ENCODE data around the gene TMLHE. TPM values are rescaled to one million over a fixed set of nuclear protein-coding genes. Genes with fewer than 3 reads are reported as not detected.
A peak's percentile ranks its signal among the peaks of the same experiment; 100 is the strongest.
"Not testable (repeated sequence)": the region's sequence is repeated elsewhere in the genome, so short reads cannot be mapped to it uniquely, and the experiment has no call there.

Gene TMLHE, protein sequence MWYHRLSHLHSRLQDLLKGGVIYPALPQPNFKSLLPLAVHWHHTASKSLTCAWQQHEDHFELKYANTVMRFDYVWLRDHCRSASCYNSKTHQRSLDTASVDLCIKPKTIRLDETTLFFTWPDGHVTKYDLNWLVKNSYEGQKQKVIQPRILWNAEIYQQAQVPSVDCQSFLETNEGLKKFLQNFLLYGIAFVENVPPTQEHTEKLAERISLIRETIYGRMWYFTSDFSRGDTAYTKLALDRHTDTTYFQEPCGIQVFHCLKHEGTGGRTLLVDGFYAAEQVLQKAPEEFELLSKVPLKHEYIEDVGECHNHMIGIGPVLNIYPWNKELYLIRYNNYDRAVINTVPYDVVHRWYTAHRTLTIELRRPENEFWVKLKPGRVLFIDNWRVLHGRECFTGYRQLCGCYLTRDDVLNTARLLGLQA
- total RNA-seq (10 to 100 TPM; 16.2 to 25.7 (median 19.8) TPM), polyA plus RNA-seq (10 to 100 TPM; 12.2 to 22.7 TPM)
- long read RNA-seq, donor 1, transcript TMLHE-201 (8 exons, 2,832 nt): major isoform, 18 of 33 reads
- long read RNA-seq, donor 1, partial matches to known transcripts: 5 of 33 reads
- long read RNA-seq, donor 1, other reads (novel, unspliced or antisense): 7 of 33 reads
- long read RNA-seq, donor 2, transcript TMLHE-201 (8 exons, 2,832 nt): major isoform, 6 of 6 reads
- long read RNA-seq, donor 2, partial matches to known transcripts: 0 of 6 reads
- long read RNA-seq, donor 2, other reads (novel, unspliced or antisense): 0 of 6 reads
- long read RNA-seq, donor 3, transcript TMLHE-201 (8 exons, 2,832 nt): major isoform, 12 of 22 reads
- long read RNA-seq, donor 3, partial matches to known transcripts: 1 of 22 reads
- long read RNA-seq, donor 3, other reads (novel, unspliced or antisense): 7 of 22 reads

DNA sequence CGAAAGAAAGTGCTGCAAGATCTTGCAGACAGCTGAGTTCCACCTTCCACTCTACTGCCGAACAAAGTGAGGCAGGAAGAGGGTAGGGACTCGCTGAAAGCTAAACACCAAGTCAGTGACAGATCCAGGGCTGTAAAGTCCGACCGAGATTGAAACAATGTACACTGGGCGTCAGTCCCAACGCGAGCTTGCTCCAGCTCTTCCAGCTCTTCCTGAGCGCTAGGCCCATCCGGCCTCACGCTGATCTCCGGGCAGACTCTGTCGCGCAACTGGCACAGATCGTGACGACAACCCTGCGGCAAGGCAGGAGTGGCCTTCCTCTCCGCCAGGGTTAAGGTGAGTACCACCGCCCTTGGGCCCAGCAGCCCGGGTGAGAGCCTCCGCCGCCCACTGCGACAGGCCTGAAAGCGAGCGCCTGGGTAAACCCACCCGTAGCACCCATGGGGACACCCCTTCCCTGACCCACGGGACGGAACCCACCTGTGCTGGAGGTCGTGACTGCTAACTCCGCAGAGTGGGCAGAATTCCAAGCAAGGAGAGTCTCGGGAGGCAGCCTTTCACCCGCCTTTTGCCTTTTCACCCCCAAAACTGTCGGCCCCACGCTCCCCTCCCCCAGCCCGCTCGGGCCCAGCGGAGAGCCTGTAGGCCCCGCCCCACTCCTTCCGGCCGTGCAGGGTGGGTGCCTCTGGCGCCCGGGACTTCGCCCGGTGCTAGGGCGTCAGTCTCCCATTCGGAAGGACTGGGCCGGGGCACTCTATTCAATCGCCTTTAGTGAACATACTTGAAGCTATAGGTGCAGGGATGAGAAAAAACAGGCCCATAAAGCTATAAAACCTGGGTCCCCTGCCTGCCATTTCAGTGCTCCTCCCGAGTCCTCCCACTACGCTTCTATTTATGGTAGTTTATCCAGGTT, at the start of gene TMLHE, which contains the start of gene SPRY3:
TMLHE (minus strand) TSS at position 641 of the 913 bp plus-strand sequence. CDS start 67,676 bp downstream, outside the sequence.
SPRY3 (plus strand) TSS at position 275 of the 913 bp plus-strand sequence.
- TF ChIP-seq POLR2A (IDR thresholded peaks at IDR 0.05) (no peak), EP300 (IDR thresholded peaks at IDR 0.05) (no peak)
- TF ChIP-seq, protein P1, sequence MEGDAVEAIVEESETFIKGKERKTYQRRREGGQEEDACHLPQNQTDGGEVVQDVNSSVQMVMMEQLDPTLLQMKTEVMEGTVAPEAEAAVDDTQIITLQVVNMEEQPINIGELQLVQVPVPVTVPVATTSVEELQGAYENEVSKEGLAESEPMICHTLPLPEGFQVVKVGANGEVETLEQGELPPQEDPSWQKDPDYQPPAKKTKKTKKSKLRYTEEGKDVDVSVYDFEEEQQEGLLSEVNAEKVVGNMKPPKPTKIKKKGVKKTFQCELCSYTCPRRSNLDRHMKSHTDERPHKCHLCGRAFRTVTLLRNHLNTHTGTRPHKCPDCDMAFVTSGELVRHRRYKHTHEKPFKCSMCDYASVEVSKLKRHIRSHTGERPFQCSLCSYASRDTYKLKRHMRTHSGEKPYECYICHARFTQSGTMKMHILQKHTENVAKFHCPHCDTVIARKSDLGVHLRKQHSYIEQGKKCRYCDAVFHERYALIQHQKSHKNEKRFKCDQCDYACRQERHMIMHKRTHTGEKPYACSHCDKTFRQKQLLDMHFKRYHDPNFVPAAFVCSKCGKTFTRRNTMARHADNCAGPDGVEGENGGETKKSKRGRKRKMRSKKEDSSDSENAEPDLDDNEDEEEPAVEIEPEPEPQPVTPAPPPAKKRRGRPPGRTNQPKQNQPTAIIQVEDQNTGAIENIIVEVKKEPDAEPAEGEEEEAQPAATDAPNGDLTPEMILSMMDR (IDR thresholded peaks at IDR 0.05): no peak
- Histone ChIP-seq H3K27ac (peak within 1 kb of the TSS; percentile 57 to 76), H3K27me3 (no peaks in the 10 kb centered on the region), H3K36me3 (no peaks in the 10 kb centered on the region), H3K4me1 (ENCODE audit: insufficient read depth) (no peaks in the 10 kb centered on the region), H3K9me3 (no peaks in the 10 kb centered on the region), H3K4me3 (peak within 1 kb of the TSS; percentile 47)
- WGBS, 3 donors: 26 to 32% (median 30%) methylated on average over 50 of the region's 50 CpGs
- intact Hi-C loops (cut with DNase I): no loop called here
- DNase-seq: peak; percentile 61 to 76 (median 70)

DNA sequence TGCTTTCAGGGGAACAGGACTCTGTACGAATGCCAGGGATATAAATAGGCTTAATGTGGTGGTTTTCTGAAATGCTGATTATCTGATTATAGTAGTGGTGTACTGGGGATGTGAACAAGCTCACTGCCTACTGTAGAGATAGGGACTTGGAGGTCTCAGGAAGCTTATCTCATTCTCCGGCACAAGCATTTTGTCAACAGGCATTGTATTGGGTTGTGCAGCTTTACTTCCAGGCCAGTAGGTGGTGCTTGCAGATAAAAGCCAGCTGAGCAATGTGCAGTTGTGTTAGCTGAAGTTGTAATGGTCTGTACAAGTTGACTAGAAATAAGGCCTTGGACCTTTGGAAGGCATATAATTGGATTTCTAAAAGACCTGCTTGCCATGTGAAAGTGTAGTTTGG, 49.5 kb upstream of the TMLHE start:
- WGBS, 3 donors: 45 to 68% (median 50%) methylated on average over 2 of the region's 2 CpGs
- Histone ChIP-seq H3K27me3 (no peaks in the 10 kb centered on the region), H3K36me3 (no peaks in the 10 kb centered on the region), H3K4me1 (ENCODE audit: insufficient read depth) (no peaks in the 10 kb centered on the region), H3K4me3 (no peak overlapping the region), H3K9me3 (no peaks in the 10 kb centered on the region), H3K27ac (no peak overlapping the region)
- no peak for DNase-seq
- intact Hi-C loops (cut with DNase I): no loop called here
- TF ChIP-seq POLR2A (IDR thresholded peaks at IDR 0.05): no peak
- no peak for TF ChIP-seq EP300 (IDR thresholded peaks at IDR 0.05)

DNA sequence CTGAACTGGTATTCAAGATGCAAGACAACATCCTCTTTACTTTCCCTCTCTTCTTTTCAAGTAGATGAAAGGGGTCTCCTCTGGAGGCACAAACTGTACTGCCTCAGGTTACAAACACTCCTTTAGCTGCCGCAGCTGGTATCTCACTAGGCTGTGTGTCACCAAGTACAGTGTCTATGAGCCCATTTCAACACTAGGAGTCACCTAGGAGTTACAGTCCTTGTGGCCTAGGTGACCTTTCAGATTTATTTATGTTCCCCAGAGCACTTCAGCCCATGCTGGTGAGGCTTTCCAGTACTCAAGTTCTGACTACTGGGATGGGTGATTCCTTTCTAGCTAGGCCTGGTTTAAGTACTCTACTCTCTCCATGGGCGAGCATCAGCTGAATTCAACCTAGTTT, 32.4 kb upstream of the TMLHE start:
- H3K36me3 ChIP-seq: no peaks in the 10 kb centered on the region
- H3K9me3 ChIP-seq: no peaks in the 10 kb centered on the region
- H3K27me3 ChIP-seq: no peaks in the 10 kb centered on the region
- TF ChIP-seq POLR2A (IDR thresholded peaks at IDR 0.05) (no peak), EP300 (IDR thresholded peaks at IDR 0.05) (no peak)
- TF ChIP-seq, protein P1 (IDR thresholded peaks at IDR 0.05): no peak
- DNase-seq: no peak
- H3K4me3 ChIP-seq: no peak overlapping the region
- H3K4me1 ChIP-seq (ENCODE audit: insufficient read depth): no peaks in the 10 kb centered on the region
- no peak overlapping the region for H3K27ac ChIP-seq
- WGBS, 3 donors: 69 to 76% (median 74%) methylated on average over 2 of the region's 2 CpGs
- intact Hi-C loops (cut with DNase I): no loop called here

DNA sequence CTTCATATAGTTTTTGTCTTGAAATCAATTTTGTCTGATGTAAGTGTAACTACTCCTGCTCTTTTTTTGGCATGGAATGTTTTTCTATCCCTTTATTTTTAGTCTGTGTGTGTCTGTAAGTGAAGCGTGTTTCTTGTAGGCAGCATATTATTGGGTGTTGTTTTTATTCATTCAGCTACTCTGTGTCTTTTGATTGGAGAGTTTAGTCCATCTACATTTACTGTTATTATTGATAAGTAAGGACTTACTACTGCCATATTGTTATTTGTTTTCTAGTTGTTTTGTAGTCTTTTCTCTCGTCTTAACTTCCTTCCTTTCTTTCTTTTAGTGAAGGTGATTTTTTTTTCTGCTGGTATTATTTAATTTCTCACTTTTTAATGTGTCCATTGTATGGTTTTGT, 30.5 kb upstream of the TMLHE start:
- intact Hi-C loops (cut with DNase I): no loop called here
- H3K9me3 ChIP-seq: no peaks in the 10 kb centered on the region
- H3K27me3 ChIP-seq: no peaks in the 10 kb centered on the region
- no peak overlapping the region for H3K4me3 ChIP-seq
- no peaks in the 10 kb centered on the region for H3K4me1 ChIP-seq (ENCODE audit: insufficient read depth)
- H3K36me3 ChIP-seq: no peaks in the 10 kb centered on the region
- H3K27ac ChIP-seq: no peak overlapping the region
- DNase-seq: no peak
- WGBS, 3 donors: 62 to 63% (median 62%) methylated on average over 2 of the region's 2 CpGs
- TF ChIP-seq EP300 (IDR thresholded peaks at IDR 0.05) (no peak), POLR2A (IDR thresholded peaks at IDR 0.05) (no peak)
- TF ChIP-seq, protein P1 (IDR thresholded peaks at IDR 0.05): no peak

DNA sequence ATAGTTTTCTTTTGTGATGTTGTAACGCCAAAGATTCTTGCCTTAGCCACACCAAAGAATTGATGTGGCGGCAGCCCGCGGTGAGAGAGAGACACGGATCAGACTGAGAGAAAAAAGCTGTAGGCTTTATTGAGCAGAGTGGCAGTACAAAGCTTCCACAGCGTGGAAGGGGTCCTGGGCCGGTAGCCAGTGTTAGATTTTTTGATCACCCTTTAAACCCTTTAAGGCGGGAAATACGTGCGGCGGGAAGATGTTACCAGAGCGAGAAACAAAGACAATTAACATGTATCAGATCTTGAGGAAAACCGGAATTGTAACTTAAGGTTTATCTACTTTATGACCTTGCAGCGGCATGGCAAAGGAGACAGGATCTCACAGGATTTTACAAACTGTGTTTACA, 28.6 kb upstream of the TMLHE start:
- H3K9me3 ChIP-seq; intact Hi-C loops (cut with DNase I); H3K27me3 ChIP-seq; H3K36me3 ChIP-seq; H3K27ac ChIP-seq; H3K4me3 ChIP-seq; H3K4me1 ChIP-seq (ENCODE audit: insufficient read depth): not testable (repeated sequence)
- 35 to 41% (median 36%) methylated on average over 14 of the region's 14 CpGs for WGBS, 3 donors
- peak in 2 of 5 donors; percentile 16 to 36 for DNase-seq
